NOMO-1 (cell line): ENCODE results near the gene CNIH3.

Experiments
- DNase-seq, 2 experiments: peaks; one replicate each; lab custom pipeline; 2025; ENCODE audit not compliant: unreplicated experiment in 2 of 2; lab: John Stamatoyannopoulos, UW

Gene CNIH3

GRCh38 chr1:224613486-224613885 lies 2.6 kb upstream of the CNIH3 start:
- no peak for DNase-seq

DNA sequence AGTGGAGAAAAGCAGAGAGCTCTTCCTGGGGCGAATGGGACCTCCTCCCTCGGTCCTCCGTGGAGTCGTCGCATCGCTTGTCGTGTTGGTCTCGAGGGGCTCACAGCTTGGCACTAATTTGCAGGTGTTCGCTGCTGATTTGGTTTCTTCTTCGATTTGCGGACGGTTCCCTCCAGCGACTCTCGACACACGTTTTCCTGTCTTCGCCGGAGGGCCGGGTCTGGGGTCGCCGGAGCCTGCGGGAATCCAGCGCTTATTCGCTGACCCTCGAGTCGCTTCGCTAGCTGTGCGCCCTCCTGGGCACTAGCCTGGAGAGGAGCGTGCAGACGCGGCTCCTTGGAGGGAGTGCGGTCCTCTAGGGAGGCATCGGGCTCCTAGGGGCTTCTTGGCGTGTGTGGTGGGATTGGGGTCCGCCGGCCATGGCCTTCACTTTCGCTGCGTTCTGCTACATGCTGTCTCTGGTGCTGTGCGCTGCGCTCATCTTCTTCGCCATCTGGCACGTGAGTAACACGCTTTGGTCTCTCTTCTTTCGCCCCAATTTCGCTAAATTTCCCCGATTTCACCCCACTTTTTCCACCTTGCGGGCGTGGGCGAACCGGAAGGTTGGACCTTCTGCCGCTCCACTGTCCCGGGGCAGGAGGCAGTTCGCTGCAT lies 766 bp downstream of the CNIH3 start:
- DNase-seq, result no peak

DNA sequence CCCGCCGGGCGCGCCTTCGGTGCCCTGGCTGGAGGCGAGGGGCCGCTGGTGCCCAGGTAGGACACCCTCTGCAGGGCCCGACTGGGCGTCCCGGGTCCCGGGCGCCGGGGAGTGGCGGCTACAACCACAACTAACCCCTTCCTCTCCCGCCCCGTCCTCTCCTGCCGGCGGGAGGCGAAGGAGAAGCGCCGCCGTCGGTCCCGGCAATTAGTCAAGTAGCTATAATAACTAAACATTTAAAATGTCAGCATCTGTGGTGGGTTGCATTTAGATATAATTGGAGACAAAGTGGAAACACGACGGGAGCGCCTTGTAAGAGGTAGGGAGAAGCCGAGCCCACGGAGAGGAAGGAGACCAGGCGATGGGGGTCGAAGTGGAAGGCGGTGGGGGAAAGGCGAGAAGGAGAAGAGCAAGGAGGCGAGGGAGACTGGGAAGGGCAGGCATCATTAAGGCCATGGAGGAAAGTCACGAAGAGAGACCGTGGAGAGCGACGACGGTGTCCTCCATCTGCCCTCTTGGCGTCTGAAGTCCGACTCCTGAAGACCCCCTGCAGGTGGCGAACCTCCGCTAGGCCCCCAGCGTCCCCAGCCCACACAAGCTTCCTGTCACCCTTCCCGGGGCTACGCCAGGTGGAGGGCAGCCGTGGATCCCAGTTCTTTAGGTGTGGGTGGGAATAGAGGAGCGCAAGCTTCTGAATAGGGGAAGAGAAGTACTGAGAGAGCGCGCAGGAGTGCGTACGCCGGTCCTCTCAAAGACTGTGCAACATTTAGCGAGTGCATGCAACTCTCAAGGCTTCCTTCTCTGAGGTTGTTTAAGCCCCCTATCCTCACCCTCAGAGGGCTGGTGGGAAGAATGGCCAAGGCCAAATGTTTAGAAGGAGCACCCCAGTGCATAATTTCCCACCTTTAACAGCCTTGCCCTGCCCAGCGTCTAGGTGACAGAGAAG lies 1.6 kb downstream of the CNIH3 start:
- DNase-seq, result no peak

GRCh38 chr1:224619209-224619608 lies 3.1 kb downstream of the CNIH3 start:
- no peak for DNase-seq

DNA sequence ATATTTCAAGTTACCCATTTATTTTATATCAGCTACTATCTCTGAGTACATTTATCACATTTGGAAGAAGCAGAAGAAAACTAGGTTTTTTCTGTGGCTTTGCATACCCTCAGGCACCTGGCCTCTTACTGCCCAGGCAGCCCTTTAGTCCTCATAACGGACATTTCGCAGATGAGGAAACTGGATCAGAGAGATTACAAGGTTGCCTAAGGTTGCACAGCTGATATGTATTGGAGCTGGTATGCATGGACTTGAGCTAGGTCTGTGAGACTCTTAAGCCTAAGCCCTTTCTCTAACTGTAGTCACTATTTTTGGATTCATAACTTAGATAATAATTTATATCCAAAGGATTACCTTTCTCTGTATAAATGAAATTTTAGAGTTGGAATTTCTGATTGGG lies 4.0 kb downstream of the CNIH3 start:
- no peak for DNase-seq

DNA sequence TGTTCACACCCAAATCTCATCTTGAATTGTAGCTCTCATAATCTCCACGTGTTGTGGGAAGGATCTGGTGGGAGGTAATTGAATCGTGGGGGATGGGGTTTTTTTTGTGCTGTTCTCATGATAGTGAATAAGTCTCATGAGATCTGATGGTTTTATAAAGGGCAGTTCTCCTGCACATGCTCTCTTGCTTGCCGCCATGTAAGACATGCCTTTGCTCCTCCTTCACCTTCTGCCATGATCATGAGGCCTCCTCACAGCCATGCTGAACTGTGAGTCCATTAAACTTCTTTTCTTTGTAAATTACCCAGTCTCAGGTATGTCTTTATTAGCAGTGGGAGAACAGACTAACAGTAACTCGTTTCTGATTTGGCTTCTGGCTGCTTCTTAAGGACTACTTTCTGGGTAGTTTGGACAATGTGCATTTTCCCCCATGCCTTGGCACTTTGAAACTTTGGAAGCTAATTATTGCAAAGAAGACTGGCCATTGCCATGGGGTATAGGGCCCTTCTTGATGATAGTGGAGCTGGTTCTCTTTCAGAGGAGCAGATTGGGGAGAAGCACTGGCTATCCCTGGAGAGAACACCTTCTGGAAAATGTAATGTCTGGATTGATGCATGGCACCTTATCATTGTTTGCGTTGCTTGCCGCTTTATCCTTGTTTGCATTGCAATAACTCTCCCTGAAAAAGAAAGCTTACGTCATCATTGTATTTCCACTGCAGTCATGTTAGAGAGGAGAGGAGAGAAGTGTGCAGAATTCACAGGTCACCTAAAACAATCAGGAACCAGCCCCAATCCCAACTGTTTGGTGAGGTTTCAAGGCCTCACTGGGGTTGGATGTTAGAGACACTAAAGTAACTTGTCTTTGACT lies 5.9 kb downstream of the CNIH3 start:
- no peak for DNase-seq

- DNase-seq, result no peak
Measured at GRCh38 chr1:224622831-224623230, 6.7 kb downstream of the CNIH3 start.

- no peak for DNase-seq
Measured at GRCh38 chr1:224623310-224623714, 7.2 kb downstream of the CNIH3 start.

DNA sequence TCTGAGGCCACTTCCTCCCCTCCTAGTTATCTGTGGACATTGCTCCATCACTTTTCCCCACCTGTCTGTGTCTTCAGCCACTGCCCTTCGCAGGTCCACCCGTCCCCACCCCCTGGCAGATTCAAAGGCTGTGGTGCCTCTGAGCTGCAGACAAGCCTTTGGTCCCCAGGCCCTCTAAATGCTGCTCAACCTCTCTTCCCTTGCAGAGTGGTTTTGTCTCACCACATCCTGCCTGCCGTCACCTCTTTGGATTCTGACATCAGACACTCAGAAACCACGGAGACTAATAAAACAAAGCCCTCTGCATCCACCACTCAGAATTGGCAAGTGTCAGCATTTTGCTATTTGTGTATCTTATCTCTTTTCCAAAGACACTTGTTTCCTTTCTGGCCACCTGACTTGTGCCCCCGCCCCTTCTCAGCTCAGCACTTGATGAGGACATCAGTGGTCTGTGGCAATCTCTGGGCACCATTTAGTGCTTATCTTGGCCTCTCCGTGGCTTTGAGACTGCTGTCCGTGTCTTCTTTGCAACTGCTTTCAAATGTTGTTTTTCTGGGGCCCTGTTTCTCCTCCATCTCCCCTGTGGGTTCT lies 7.7 kb downstream of the CNIH3 start:
- DNase-seq, result peak; percentile 28 to 73

DNA sequence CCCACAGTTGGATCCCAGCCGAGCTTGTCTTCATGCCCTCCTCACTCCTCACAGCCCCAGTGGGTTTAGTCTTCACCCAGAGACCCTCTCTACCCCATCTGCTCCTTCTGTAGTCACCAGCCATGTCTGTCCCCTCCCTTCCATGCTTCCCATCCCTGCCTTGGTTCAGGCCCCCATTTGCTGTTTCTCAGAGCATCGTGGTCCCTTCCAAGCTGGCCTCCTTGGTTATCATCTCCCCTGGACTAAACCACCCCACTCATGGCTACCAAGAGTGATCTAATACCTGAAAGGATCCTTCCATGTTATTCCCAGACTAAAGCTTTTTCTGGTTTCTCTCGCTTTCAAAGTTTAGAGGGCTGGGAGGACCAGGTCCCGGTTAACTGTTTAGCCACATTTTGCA lies 8.3 kb downstream of the CNIH3 start:
- no peak for DNase-seq

- DNase-seq, result no peak
Measured at GRCh38 chr1:224626042-224626441, 9.9 kb downstream of the CNIH3 start.

- DNase-seq, result no peak
Measured at GRCh38 chr1:224629965-224630364, 13.8 kb downstream of the CNIH3 start.

DNA sequence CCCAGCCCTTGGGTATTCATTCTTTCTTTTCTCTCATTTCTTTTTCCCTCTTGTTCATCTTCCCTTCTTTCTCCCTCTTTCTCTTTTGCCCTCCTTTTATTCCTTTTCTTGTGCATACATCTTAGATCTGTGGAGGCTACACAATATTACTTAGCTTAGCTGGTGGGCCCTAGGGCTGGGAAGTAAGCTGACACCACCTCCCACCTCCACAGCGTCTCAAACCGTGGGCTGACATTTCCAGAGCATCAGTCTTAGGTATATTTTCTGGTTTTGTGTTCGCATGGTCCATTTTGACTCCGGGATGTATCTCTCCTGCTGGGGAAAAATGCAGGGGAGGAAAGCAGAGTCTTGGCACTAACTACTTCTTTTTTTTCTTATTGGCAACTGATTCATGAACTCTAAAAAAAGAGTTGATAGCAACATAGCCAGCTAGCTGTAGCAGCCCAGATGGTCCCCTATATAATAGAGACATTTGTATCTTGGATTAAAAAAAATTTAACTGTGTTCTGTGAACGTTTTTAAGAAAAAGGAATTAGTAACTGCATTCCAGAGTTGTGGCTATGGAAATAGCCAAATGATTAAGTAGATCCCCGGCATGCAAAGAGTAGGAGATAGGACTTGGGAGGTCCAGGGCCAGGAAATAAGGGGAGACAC lies 15.5 kb downstream of the CNIH3 start:
- DNase-seq, result no peak

GRCh38 chr1:224632381-224632871 lies 16.3 kb downstream of the CNIH3 start:
- DNase-seq, result no peak

- DNase-seq, result no peak
Measured at GRCh38 chr1:224632921-224633321, 16.8 kb downstream of the CNIH3 start.

DNA sequence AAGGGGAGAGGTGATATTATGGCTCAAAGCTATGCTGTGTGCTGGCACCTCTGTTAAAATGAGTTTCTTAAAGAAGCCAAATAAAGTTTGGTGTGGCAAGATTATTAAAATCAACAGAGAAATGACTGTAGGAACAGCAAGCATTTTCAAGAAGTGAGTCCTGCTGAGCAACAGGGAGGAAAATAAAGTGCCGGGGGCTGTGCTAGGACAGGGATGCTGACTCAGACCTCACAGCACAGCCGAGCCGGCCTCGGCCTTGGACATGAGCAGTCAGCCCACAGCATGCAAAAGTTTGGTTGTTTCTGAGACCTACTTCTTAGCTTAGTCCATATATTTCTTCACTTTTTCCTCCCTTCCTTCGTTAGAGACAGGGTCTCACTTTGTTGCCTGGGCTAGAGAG lies 19.2 kb downstream of the CNIH3 start:
- no peak for DNase-seq

GRCh38 chr1:224637515-224637914 lies 21.4 kb downstream of the CNIH3 start:
- DNase-seq, result no peak

GRCh38 chr1:224637936-224638335 lies 21.8 kb downstream of the CNIH3 start:
- DNase-seq, result no peak

DNA sequence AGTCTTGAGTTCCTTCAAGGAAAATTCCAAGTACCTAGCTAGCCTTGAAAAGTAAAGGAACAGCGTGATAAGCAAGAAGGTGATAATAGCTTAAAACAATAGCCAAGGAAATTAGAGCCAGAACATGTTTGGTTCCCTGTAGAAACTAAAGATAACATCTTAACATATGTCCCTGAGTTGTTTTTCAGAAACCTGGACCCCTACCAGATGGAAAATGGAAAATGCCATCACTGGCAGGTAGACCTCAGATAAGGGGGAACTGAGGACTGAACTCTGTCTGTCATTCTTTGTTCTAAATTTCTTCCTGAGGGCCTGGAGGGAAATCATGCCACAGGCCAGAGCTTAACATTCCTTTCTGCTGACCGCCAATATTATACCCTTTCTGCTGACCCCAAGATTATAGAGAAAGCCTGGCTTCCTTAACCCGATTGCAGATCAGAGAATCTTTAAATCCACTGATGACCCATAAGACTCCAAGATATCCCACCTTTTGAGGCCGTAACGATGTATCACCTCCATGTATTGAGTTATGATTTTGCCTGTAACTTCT lies 23.4 kb downstream of the CNIH3 start:
- no peak for DNase-seq

DNA sequence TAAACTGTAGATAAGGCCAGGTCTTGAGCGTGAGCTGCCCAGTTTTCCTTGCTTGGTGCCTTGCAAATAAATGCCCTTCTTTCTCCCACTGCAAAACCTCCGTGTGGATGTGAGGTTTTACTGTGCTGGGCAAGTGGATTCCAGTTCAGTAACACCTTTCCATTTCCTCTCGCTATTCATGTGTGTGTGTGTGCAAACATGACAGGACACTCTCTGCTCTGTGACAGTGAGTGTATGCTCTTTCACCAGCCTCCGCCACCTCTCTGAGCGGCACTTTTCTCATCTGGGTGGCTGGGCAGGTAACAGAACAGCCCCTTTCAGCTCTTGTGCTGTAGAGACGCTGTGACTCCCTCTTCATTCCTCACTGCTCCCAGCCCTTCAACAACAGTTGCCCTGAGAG lies 23.9 kb downstream of the CNIH3 start:
- DNase-seq, result no peak
